ELR (cell line): Measurements from ENCODE around the gene MCTP1.
"Not testable (repeated sequence)": the region's sequence is repeated elsewhere in the genome, so short reads cannot be mapped to it uniquely, and the experiment has no call there.

ENCODE experiments used
- DNase-seq: peaks from one replicate; pipeline ENCODE4 v3.0.0-alpha.2; 2015; ENCODE audit warnings: low read depth

MCTP1 gene

GRCh38 chr5:95027775-95028174 is 257.1 kb downstream of the MCTP1 start:
- DNase-seq, result no peak

DNA sequence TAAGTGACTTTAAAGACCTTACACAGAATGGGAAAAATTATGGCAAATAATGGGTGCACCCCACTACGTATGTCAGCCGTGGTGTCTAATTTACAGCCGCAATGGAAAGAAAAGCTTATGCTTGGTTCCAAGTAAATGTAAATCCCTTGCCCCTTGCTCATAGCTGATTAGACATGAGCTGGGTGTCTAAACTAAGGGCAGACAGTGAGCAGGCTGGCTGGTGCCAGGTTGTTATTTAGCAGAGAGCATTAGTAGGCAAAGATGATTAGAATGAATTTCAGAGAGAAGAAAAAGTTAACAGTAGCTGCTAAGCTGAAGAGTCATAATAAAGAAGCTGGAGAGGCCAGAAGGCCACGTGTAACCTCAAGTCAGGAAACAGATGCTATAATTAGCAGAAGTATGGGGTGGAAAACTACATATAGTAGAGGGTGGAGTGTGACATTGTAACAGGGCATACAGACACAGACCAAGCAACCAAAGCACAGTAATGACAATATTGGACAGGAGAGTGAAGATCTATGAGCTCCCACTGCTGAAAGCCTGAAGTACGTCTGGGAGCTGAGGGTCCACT is 257.7 kb downstream of the MCTP1 start:
- no peak for DNase-seq

DNA sequence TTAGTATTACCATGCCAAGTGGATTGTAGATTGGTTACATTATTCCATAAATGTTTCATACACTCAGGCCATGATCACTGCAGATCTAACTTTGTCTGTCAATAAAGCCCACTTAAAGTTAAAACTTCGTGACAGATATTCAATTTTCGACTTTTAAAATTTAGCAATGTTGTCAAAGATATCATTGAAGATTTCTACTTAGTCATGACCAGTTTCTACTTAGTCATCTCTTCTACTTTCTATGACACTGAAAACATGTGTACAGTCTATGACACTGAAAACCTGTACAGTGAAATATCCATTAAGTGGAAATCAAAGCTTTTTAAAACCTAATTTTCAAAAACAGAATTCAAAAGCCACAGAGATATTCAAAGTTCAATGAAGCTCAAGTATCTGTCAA is 258.2 kb downstream of the MCTP1 start:
- DNase-seq, result no peak

DNA sequence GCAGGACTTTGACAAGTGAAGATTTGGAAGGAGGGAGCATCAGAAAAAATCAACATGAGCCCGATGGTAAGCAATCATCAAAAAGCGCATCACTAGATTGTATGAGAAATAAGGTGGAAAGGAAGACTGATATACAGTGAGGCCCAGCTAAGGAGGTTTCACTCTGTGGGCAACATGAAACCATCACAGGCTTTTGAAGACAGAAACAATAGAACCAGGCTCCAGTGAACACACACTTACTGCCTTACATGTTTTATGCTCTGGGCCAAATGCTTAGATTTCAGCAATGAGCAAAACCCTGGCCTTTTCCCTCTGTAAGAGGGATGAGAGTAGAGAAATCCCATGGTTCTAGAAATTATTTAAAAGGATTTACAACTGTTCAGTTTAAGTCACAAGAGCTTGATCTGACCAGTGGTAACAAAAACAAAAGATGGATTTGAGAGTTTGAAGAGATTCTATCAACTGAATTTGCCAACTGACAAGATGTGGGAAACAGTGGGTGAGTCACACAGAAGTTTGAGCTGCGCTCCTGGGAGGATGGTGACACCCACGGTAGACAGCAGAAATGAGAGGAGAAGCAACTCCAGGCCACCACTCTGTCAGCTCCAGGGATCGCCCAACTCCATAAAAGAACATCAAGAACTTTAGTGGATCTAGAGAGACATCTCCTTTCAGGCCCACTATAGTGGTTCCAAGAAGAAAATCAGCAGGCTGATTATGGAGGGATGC is 261.8 kb downstream of the MCTP1 start:
- DNase-seq, result peak; percentile 58

DNA sequence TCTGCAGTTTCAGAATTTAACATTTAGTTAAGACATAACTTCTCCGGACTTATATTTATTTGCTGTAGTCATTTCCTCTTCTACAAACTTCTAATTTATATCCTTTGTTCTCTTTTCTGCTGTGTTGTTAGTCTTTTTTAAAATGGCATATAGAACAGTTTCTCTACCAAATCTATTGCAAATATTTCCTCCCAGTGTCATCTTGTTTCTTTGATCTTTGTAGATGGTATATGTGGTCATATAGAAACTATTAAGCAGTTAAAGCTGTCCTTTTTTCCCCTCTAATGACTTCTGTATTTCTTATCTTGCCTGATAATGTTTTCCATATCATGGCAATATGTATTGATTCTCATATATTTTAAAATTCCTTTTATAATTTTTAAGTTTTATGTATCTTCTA is 264.5 kb downstream of the MCTP1 start:
- DNase-seq, result no peak

DNA sequence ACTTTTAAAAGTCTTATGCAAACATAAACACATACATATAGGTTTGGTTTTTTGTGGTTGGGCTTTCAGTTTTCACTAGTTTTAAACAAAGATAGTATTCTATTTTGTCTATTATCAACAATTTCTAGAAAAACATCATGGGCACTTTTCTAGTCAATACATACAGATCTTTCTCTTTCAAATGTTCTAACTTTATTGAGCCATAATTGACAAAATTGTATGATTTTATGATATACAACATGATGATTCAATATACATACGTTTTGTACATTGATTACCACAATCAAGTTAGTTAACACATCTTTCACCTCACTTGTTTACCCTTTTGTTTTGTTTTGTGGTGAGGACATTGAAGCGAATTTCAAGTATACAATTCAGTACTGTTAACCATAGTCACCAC is 265.9 kb downstream of the MCTP1 start:
- no peak for DNase-seq

DNA sequence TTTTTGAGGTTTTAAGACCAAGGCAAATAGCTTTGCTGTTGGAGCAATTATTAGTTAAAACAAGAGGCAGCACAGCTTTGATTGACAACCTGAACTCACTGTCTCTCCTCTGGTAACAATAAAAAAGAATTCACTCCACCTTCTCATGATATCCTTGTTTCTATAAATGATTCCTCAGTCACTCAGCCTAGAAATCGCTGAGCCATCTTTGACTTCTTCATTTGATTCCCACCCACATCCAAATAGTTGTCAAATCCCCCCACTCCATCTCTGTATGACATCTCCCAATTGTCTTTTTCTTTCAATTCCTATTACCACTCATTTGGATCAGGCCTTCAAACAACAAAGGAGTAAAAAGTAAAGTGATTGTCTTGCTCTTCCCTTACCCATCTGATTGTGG is 266.4 kb downstream of the MCTP1 start:
- DNase-seq, result no peak

DNA sequence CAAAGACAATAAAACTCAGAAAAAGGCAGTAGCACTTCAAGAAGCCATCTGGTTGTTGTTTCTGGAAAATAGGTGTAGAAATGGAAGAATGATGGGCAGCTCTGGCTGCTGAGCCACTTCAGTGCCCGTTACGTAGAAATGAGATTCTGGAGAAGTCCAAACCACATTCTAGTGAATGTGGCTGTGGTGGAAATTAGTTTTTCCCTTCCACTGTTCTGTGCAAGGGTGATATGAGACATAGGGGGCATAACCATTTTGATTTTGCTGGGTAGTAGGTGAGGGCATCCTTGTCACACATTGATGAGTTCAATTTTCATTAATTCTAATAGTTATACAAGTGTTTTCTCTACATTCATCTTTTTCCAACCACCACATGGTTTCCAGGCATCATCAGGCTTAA is 275.1 kb downstream of the MCTP1 start:
- no peak for DNase-seq

DNA sequence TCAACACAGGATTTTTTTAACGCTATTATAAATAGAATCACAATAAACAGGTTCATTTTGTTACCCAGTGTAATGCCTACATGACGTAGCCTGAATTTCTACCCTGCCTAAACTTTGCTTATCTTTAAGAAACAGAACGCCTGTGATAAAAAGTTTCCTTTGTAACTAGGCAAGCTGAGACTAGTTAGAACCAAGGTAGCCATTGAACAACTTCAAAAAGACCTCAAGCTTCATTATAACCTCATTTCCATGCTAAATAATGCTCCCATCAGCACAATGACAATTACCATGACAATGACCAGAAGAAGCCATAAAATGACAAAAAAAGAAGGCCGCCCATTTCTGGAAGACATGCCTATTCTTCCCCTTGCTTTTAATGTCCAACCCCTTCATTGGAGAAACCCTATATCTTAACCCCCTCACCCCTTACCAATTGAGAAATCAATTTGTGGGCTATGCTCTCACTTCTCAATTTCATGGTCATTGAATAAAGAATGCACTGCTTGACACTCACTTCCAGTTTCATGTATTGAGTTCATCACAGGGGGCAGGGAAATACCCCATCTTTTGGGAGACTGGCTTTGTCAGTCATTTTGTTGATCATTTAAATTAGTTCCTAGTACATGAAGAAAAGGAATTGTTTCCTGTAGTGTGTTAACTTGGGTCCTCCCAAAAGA is 276.8 kb downstream of the MCTP1 start:
- no peak for DNase-seq

- no peak for DNase-seq
Measured at GRCh38 chr5:95005811-95006210, 279.1 kb downstream of the MCTP1 start.

DNA sequence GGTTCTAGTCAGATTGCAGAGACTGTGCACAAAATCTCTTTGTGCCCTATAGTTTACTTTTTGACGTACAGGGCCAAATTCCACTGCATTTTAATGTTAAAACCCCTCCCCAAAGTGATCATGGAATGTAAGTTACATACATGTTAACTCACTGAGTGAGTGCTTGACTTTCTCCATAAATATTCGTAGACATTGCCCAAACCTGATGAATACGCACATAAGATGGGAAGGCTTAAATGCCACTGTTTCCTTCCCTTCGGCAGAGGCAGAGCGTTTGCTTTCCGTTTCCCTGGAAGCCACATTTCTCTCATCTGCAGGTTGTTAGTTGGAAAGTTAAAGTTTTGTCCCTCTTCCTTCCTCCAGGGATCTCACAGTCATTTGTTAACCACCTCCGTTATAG is 286.2 kb downstream of the MCTP1 start:
- DNase-seq, result no peak

- DNase-seq, result not testable (repeated sequence)
Measured at GRCh38 chr5:94994537-94994936, 290.4 kb downstream of the MCTP1 start.

DNA sequence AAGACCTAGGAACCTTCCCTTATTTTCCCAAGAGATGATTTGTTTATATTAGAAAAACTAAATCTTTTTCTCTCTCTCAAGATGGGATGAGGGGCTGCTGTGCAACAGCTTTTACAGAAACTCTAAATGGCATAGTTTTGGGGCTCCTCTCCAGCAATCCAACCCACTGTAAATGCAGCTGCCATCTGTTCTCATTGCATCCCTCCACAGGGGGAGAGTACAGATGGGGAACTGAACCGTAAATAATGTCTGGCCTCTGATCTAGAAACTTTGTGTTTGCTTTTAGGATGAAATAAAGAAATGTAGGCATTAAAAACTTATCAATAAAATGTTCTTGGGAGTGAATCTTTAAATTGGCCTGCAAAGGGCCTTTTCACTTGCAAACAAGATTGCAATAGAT is 291.4 kb downstream of the MCTP1 start:
- no peak for DNase-seq

DNA sequence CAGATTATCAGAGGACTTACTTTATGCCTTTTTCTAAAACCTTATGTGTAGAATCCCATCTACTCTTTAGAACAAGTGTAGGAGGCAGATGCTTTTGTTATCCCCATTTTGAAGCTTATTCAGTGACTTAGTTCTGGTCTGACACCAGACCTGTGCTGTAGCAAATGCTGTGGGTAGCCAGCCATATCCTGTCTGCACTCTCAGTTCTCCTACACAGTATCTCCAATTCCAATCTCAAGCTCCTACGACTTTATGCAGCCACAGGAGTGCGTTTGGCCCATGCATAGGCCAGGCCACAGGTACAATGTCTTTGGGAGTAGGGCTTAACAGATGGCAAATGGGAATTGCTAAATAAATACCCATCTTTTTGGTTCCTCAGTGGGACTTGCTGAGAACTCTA is 292.6 kb downstream of the MCTP1 start:
- DNase-seq, result no peak

DNA sequence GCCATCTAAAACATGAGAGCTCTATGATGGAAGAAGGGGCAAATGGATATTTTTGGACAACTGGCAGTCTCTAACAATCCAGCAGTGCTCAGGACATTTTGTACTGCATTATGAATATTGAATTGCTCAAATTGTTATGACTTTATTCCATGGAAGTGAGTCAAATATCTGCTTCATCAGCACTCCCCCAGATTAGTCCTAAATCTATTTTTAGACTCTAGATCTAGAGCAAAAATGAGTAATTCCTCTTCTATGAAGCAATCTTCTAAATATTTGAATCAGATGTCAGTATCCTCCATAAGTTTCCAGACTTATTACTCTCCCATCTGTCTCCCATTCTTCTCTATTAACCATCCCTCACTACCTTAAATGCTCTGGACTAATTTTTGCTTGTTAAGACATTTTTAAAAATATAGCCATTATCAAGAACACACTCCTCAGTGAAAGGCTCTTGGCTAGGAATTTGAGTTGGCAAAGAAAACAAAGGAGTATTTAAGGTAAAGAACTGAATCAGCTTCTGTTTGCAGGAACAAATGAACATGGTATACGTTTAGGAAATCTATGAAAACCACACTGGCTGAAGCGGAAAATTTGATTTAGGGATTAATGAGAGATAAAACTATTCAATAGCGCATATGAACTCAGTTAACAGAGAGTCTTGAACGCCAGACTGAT is 300.9 kb downstream of the MCTP1 start:
- DNase-seq, result peak; percentile 70

DNA sequence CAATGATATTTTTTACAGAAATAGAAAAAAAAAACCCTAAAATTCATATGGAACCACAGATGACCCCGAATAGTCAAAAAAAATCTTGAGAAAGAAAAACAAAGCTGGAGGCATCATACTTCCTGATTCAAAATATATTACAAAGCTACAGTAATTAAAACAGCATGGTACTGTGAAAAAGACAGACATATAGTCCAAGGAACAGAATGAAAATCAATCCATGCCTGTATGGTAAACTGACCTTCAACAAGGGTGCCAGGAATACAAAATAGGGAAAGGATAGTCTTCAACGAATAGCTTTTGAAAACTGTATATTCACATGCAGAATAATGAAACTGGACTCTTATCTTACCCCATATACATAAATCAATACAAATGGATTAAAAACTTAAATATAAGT is 307.5 kb downstream of the MCTP1 start:
- DNase-seq, result no peak

DNA sequence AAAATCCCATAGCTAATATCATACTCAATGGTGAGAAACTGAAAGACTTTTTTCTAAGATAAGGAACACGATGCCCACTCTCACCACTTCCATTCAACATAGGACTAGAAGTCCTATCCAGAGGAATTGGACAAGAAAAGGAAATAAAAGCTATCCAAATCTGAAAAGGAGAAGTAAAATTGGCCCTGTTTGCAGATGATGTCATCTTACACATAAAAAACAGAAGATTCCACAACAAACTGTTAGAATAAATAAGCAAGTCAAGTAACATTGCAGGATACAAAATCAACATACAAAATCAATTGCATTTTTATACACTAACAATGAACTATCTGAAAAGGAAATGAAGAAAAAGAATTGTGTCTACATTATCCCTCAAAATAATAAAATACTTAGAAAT is 308.0 kb downstream of the MCTP1 start:
- DNase-seq, result no peak

DNA sequence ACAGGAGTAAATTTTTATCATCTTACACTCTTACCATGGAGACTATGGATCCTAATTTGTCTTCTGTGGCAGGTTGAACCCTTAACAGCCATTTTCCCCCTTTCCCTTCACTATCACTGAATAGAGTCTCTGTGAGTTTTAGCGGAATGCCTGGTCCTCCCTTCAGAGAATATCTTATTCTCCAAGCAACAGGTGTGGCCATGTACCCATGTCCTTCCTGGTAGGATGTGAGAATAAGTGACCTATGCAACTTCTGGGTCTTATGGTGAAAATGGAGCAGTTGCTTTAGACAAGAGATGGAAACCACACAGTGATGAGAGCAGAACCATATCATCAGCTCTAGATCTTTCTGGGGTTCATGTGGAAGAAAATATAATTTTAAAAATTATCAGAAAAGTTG is 312.6 kb downstream of the MCTP1 start:
- no peak for DNase-seq

DNA sequence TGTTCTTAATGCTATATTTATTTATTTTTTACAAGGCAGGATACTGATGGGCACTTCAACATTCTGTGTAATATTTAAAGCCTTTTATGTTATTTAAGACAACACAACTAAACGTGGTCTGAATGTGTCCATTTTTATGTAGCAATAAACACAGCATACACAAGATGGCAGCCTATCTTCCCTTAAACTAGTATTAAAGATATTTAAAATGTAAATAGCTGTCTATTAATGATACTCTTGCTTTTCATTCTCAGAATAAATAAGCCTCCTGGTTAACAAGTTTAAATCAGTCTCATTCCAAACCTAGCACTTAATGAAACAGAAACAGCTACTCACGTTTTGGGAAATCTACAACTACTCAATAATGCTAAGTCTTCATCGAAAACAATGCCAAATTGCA is 315.7 kb downstream of the MCTP1 start:
- DNase-seq, result peak; percentile 50

DNA sequence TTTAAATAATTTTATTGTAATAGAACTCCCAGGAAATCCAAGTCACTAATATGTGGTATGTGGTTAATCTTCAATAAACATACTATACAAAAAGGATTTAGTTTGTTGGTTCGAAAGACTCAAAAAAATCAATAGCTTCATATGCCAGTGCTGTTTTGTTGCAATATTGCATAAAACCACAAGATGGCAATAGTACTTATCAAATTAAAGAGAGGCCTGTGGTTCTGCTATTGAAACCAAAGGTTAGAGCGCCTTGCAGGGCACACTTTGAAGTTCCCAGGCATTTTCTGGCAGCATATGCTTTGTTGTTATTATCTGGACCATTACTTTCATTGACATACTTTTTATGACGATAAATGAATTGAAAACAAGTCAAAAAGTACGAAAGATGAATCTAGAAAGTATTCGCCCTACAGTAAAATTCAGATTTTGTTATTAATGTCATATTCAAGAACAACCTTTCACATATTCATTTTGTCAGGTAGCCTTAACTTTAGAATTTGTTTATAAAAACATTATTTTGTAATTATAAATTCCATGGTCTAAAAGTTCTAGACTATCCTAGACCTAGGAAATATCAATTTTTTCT is 316.3 kb downstream of the MCTP1 start:
- DNase-seq, result peak; percentile 83

GRCh38 chr5:94967525-94967924 is 317.4 kb downstream of the MCTP1 start:
- no peak for DNase-seq

DNA sequence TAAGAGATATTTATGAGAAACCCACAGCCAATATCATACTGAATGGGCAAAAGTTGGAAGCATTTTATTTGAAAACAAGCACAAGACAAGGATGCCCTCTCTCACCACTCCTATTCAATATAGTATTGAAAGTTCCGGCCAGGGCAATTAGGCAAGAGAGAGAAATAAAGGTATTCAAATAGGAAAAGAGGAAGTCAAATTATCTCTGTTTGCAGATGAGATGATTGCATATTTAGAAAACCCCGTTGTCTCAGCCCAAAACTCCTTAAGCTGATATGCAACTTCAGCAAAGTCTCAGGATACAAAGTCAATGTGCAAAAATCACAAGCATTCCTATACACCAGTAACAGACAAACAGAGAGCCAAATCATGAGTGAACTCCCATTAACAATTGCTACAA is 325.6 kb downstream of the MCTP1 start:
- not testable (repeated sequence) for DNase-seq

- DNase-seq, result no peak
Measured at GRCh38 chr5:94945656-94946055, 339.2 kb downstream of the MCTP1 start.
